Tibial nerve (tissue), 4 donors: ENCODE results near the gene NCKAP1. TPM values are rescaled to one million over a fixed set of nuclear protein-coding genes. Genes with fewer than 3 reads are reported as not detected.
"Not testable (repeated sequence)": the region's sequence is repeated elsewhere in the genome, so short reads cannot be mapped to it uniquely, and the experiment has no call there.

Source experiments
- DNase-seq, 2 donors: peaks; one replicate each; pipeline ENCODE4 v3.0.0-alpha.2; 2019; ENCODE audit warnings: low spot score in 2 of 2
- H3K27ac ChIP-seq, 4 donors: fragments of 200-600 bp; sonication (generic) in 3 of 4; one replicate each; pipeline ENCODE4 v1.5.1; 2017 to 2019; ENCODE audit warnings: mild to moderate bottlenecking in 1 of 4
- H3K27me3 ChIP-seq, 2 donors: fragments of 200-600 bp; sonication (generic) in 1 of 2; one replicate each; pipeline versions ENCODE4 v1.5.1 to v1.6.0; 2017 to 2019
- H3K36me3 ChIP-seq, 3 donors: fragments of 200-600 bp; sonication (generic); one replicate each; pipeline ENCODE4 v1.5.1; 2018 to 2019
- H3K4me1 ChIP-seq, 4 donors: fragments of 200-600 bp; sonication (generic) in 3 of 4; one replicate each; pipeline ENCODE4 v1.5.1; 2017 to 2019
- H3K4me3 ChIP-seq, 4 donors: fragments of 200-600 bp; sonication (generic) in 3 of 4; one replicate each; pipeline ENCODE4 v1.5.1; 2017 to 2019; ENCODE audit warnings: mild to moderate bottlenecking in 1 of 4, moderate library complexity in 1 of 4
- H3K9me3 ChIP-seq, 4 donors: fragments of 200-600 bp; sonication (generic) in 3 of 4; one replicate each; pipeline ENCODE4 v1.5.1; 2017 to 2019
- EP300 ChIP-seq, 2 donors: sonication (generic); formaldehyde crosslinking; IDR thresholded peaks; one replicate each; pipeline ENCODE4 v1.6.1; 2017; ENCODE audit warnings: antibody characterized with exemption in 2 of 2, mild to moderate bottlenecking in 1 of 2
- POLR2A ChIP-seq, 2 donors: fragments of 450-650 bp; IDR thresholded peaks; one replicate each; pipeline ENCODE4 v1.6.1; 2017; ENCODE audit warnings: antibody characterized with exemption in 2 of 2, mild to moderate bottlenecking in 2 of 2, moderate library complexity in 2 of 2
- WGBS, 2 donors: methylation state at CpG; one replicate each; pipeline ENCODE4 v1.1.5; 2018; 5-methylcytosine and 5-hydroxymethylcytosine counted together
- total RNA-seq, 4 donors: library from RNA; depleted of rRNA; stranded (reverse); fragments of >200 nt; gene quantifications; one replicate each; pipeline ENCODE4 v1.1.0, GENCODE V29; 2016
- TF ChIP-seq, protein P1 (sequence below), 5 experiments: fragments of 200-600 bp in 3 of 5; fragments of 450-650 bp in 2 of 5; sonication (generic) in 3 of 5; IDR thresholded peaks; one replicate each; pipeline ENCODE4 v1.5.1; 2016 to 2019; ENCODE audit warnings: antibody characterized with exemption in 5 of 5, mild to moderate bottlenecking in 3 of 5, moderate library complexity in 2 of 5

The NCKAP1 gene
- total RNA-seq, 4 donors from 2014 or later: 80.6 to 114 (median 85.6) TPM

DNA sequence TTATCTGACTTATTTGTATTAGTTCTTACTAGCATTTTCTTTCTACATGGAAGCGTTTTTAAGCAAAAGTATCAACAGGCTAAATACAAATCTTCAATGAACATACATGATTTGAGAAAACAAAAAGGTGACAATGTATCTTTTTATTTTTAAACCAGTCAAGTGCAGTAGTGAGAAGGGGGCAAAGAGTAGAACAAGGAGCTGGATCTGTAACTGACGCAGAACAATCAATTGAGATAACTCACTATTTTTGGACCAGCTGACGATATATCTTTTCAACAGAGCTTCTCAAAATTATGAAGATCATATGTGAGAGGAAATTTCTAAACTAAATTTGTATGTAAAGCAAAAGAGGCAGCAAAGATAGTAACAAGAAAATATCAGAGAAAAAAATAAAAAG is 15.5 kb downstream of the NCKAP1 start:
- H3K27me3 ChIP-seq: no peaks in the 10 kb centered on the region
- H3K4me3 ChIP-seq: no peak overlapping the region
- TF ChIP-seq EP300 (IDR thresholded peaks at IDR 0.05) (no peak), POLR2A (IDR thresholded peaks at IDR 0.05) (no peak)
- TF ChIP-seq, protein P1, sequence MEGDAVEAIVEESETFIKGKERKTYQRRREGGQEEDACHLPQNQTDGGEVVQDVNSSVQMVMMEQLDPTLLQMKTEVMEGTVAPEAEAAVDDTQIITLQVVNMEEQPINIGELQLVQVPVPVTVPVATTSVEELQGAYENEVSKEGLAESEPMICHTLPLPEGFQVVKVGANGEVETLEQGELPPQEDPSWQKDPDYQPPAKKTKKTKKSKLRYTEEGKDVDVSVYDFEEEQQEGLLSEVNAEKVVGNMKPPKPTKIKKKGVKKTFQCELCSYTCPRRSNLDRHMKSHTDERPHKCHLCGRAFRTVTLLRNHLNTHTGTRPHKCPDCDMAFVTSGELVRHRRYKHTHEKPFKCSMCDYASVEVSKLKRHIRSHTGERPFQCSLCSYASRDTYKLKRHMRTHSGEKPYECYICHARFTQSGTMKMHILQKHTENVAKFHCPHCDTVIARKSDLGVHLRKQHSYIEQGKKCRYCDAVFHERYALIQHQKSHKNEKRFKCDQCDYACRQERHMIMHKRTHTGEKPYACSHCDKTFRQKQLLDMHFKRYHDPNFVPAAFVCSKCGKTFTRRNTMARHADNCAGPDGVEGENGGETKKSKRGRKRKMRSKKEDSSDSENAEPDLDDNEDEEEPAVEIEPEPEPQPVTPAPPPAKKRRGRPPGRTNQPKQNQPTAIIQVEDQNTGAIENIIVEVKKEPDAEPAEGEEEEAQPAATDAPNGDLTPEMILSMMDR (IDR thresholded peaks at IDR 0.05): no peak
- peaks cover 0 to 17% (median 0%) of the 10 kb centered on the region in 3 donors for H3K36me3 ChIP-seq
- no peaks in the 10 kb centered on the region for H3K9me3 ChIP-seq
- H3K4me1 ChIP-seq: peaks cover 0 to 33% (median 0%) of the 10 kb centered on the region in 4 donors
- 85 to 90% methylated on average over 3 of the region's 3 CpGs for WGBS, 2 donors
- no peak overlapping the region for H3K27ac ChIP-seq
- no peak for DNase-seq

GRCh38 chr2:183021613-183022012 is 16.6 kb downstream of the NCKAP1 start:
- Histone ChIP-seq H3K27me3 (no peaks in the 10 kb centered on the region), H3K4me3 (no peak overlapping the region), H3K9me3 (no peaks in the 10 kb centered on the region), H3K27ac (no peak overlapping the region), H3K4me1 (peaks cover 0 to 31% (median 0%) of the 10 kb centered on the region in 4 donors), H3K36me3 (peaks cover 0 to 22% (median 0%) of the 10 kb centered on the region in 3 donors)
- DNase-seq: no peak
- WGBS, 2 donors: 90 to 95% methylated on average over 2 of the region's 2 CpGs
- no peak for TF ChIP-seq EP300 (IDR thresholded peaks at IDR 0.05)
- no peak for TF ChIP-seq POLR2A (IDR thresholded peaks at IDR 0.05)
- TF ChIP-seq, protein P1 (IDR thresholded peaks at IDR 0.05): no peak

- no peak overlapping the region for H3K27ac ChIP-seq
- peaks cover 0 to 22% (median 0%) of the 10 kb centered on the region in 3 donors for H3K36me3 ChIP-seq
- no peak for DNase-seq
- H3K4me3 ChIP-seq: no peak overlapping the region
- TF ChIP-seq POLR2A (IDR thresholded peaks at IDR 0.05) (no peak), EP300 (IDR thresholded peaks at IDR 0.05) (no peak)
- TF ChIP-seq, protein P1 (IDR thresholded peaks at IDR 0.05): no peak
- H3K9me3 ChIP-seq: no peaks in the 10 kb centered on the region
- no peaks in the 10 kb centered on the region for H3K27me3 ChIP-seq
- WGBS, 2 donors: 88% methylated on average over 1 of the region's 1 CpG
- peaks cover 0 to 36% (median 0%) of the 10 kb centered on the region in 4 donors for H3K4me1 ChIP-seq
These were observed 18.4 kb downstream of the NCKAP1 start for GRCh38 chr2:183019718-183020442.

- peaks cover 0 to 22% (median 0%) of the 10 kb centered on the region in 3 donors for H3K36me3 ChIP-seq
- H3K27me3 ChIP-seq, H3K27ac ChIP-seq, DNase-seq, H3K4me3 ChIP-seq, H3K9me3 ChIP-seq: not testable (repeated sequence)
- H3K4me1 ChIP-seq: peaks cover 0 to 37% (median 0%) of the 10 kb centered on the region in 4 donors
- 96% methylated on average over 11 of the region's 11 CpGs for WGBS, 2 donors
These were observed 20.4 kb downstream of the NCKAP1 start for GRCh38 chr2:183017845-183018244.

DNA sequence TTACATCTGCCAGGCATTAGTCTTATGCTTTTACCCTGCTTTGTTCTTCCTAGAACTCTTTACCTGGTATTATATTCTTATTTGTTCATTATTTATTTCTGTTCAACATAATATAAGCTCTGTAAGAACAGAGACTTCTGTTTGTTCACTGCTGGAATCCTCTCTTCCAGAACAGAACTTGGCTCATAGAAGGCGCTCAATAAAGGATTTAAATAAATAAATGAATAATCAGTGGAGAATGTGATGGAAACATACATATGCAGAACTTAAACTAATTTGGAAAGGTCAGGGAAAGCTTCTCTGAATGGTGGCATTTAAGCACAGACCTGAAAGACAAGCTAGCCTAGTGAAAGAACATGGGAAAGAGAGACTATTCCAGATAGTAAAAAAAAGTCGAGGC is 24.3 kb downstream of the NCKAP1 start:
- Histone ChIP-seq H3K36me3 (peaks cover 0 to 8% (median 0%) of the 10 kb centered on the region in 3 donors), H3K9me3 (no peaks in the 10 kb centered on the region), H3K27me3 (no peaks in the 10 kb centered on the region), H3K4me3 (no peak overlapping the region), H3K4me1 (peaks cover 0 to 54% (median 0%) of the 10 kb centered on the region in 4 donors), H3K27ac (no peak overlapping the region)
- WGBS, 2 donors: 52 to 54% methylated on average over 2 of the region's 2 CpGs
- DNase-seq: no peak
- TF ChIP-seq POLR2A (IDR thresholded peaks at IDR 0.05) (no peak), EP300 (IDR thresholded peaks at IDR 0.05) (no peak)
- TF ChIP-seq, protein P1 (IDR thresholded peaks at IDR 0.05): no peak
